OCI-LY7 (cell line): Measurements from ENCODE around the gene COL17A1.

Experiments
- EZH2phosphoT487 ChIP-seq: fragments of 200-600 bp; sonication (generic); IDR thresholded peaks from 2 replicates; pipeline ENCODE4 v1.6.1; 2018; ENCODE audit warnings: low read depth, borderline replicate concordance, mild to moderate bottlenecking, mixed run types, antibody characterized with exemption, low read length, moderate library complexity, mixed read lengths
- TF ChIP-seq, protein P1 (sequence below): fragments of 200-600 bp; sonication (generic); conservative IDR thresholded peaks from 2 replicates; pipeline ENCODE4 v1.5.1; 2014; ENCODE audit warnings: mild to moderate bottlenecking, antibody characterized with exemption, low read length, moderate library complexity, mixed read lengths

DNA sequence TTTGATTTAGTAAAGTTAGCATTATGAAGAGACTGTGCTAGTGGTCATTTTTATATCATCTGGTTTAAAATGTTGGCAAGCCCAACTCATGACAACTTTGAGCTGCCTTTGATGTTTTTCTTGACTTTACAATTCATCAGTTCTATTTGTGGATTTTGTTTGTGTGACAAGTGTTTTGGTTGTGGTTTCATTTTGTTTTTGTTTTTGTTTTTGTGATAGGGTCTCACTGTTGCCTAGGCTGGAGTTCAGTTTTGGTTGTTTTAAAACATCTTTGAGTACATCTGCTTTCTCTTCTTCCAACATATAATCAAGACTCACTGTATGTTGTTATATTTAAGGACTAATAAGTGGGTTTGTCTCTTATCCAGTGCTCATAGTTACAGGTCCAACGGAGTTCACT is 18.7 kb upstream of the COL17A1 start:
- no peak for TF ChIP-seq EZH2phosphoT487
- TF ChIP-seq, protein P1, sequence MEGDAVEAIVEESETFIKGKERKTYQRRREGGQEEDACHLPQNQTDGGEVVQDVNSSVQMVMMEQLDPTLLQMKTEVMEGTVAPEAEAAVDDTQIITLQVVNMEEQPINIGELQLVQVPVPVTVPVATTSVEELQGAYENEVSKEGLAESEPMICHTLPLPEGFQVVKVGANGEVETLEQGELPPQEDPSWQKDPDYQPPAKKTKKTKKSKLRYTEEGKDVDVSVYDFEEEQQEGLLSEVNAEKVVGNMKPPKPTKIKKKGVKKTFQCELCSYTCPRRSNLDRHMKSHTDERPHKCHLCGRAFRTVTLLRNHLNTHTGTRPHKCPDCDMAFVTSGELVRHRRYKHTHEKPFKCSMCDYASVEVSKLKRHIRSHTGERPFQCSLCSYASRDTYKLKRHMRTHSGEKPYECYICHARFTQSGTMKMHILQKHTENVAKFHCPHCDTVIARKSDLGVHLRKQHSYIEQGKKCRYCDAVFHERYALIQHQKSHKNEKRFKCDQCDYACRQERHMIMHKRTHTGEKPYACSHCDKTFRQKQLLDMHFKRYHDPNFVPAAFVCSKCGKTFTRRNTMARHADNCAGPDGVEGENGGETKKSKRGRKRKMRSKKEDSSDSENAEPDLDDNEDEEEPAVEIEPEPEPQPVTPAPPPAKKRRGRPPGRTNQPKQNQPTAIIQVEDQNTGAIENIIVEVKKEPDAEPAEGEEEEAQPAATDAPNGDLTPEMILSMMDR: no peak
